GM20000 (cell line): ENCODE data around the gene RARG.

Experiments
- DNase-seq: peaks from one replicate; pipeline ENCODE4 v3.0.0; 2012; ENCODE audit warnings: low spot score
- TF ChIP-seq, protein P1 (sequence below): IDR thresholded peaks from 2 replicates; pipeline ENCODE4 v1.5.1; 2012; ENCODE audit warnings: mild to moderate bottlenecking, control low read depth; ENCODE audit errors: extremely low read depth, missing control alignments

The RARG gene

DNA sequence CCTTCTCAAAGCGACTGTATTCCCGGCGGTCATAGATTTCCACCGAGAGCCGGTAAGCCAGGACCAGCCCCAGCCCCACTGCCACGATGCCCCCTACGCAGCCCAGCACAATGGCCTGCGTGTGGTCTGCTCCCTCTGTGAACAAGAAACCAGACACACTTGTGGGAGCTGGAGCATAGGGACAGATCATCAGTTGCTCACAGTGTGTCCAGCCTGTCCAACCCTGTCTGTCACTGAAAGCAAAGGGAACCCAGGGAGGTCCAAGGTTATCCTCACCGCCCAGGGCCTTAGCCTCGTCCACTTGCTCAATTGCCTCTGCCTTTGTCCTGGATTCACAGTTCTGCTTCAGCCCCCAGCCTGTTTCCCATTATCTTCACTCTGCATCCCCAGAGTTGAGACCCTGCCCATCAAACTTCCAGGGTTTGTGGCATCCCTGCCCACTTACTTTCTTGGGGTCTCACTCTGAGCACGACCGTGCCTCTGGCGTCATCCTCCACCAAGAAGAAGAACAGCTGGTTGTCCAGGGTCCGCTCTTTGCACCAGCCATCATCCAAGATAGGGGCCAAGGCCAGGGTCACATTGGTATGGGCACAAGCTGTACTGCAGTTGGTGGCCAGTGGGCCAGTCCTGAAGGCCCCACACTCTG lies 40.0 kb downstream of the RARG start:
- TF ChIP-seq, protein P1, sequence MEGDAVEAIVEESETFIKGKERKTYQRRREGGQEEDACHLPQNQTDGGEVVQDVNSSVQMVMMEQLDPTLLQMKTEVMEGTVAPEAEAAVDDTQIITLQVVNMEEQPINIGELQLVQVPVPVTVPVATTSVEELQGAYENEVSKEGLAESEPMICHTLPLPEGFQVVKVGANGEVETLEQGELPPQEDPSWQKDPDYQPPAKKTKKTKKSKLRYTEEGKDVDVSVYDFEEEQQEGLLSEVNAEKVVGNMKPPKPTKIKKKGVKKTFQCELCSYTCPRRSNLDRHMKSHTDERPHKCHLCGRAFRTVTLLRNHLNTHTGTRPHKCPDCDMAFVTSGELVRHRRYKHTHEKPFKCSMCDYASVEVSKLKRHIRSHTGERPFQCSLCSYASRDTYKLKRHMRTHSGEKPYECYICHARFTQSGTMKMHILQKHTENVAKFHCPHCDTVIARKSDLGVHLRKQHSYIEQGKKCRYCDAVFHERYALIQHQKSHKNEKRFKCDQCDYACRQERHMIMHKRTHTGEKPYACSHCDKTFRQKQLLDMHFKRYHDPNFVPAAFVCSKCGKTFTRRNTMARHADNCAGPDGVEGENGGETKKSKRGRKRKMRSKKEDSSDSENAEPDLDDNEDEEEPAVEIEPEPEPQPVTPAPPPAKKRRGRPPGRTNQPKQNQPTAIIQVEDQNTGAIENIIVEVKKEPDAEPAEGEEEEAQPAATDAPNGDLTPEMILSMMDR = no peak
- DNase-seq = no peak

DNA sequence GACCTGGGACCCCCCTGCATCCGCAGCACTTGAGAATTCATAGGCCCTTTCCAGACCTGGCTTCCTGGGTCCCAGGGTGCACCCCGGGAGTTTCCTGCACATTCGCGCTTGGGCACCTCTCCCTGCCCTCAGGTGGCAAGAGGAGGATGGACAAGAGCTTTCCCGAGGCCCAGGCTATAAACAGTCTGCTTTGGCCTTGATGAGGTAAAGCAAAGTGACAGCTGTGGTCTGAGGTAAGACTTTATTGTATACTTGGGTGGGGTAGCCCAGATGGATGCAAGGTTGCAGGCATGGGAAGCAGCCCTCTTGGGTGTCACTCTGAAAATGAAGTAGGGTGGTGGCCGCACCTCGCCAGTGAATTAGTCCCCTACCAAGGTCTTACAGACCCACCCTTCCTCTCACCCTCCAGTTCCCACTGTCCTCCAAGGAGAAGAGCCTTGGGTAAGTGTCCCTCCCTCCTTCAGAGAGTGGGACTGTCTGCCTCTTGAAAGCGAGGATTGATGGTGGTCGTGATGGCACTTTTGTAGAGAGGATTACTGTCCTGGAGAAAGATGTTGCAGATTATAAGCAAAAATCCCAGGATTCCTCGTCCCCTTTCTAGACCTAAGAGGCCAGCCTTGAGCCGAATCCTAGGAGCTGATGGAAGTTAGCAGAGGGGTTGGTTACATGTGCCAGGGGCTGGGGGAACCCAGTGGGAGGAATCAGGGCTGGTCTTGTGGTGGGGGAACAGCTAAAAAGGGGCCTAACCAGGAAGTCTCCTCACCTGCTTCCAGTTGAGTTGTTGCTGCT lies 40.7 kb downstream of the RARG start:
- no peak for DNase-seq
- TF ChIP-seq, protein P1 = no peak

DNA sequence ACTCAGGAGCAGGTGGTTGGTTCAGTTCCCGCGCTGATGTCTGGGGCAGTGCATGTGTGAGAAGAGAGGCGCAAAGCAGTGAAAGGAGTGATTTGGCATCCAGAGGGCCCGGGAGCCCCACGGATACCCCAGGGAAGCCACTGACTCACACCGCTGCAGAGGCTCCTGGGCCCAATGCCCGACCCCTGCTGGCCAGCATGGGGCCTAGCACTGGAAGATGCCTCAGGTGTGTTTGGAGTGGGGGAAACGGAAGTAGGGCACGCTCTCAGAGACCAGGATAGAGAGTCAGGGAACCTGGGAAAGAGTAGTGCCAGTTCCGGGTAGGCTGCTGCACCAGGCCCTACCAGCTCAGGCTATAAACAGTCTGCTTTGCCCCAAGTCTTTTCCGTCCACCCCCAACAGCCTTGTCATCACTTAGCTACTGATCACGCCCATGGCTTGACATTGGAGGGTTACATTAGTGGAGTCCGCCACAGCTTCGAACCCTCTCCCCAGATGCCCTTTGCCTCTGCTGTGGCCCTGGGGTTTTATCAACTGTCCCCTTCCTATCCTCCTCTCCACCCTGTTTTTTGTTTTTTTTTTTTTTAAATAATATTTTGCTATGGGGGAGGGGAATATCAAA lies 41.8 kb downstream of the RARG start:
- TF ChIP-seq, protein P1 = peak; percentile 70
- DNase-seq = peak; percentile 68

DNA sequence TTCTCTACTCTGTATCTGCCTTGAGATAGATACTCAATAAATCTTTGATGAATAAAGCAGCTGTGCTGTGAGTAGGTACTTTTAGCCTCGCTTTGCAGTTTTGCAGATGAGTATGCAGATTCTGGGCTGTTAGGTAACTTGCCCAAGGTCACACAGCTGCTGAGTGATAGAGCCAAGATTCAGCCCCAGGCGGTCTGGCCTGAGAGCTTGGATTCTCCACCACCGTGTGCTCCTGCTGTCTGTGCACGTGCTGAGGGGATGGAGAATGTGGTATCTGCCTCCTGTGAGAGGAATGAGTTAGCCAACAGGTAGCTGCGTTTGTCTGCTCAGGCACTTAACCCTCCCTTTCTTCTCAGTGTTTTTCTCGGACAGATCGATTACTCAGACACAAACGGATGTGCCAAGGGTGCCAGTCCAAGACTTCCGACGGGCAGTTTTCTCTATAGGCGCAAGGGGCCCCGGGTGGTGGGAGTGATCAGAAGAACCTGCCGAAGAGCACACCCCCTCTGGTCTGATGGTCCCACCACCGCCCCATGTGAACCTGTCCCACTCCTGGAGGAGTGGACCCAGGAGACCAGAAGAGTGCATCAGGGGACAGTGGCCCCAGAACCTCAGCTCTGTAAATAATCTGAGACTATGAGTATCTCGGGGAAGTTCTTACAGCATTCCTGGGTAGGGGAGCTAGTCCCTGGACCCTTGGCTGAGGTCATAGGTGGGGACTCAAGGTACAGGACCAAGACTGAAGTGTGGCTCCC lies 44.7 kb downstream of the RARG start:
- TF ChIP-seq, protein P1 = no peak

DNA sequence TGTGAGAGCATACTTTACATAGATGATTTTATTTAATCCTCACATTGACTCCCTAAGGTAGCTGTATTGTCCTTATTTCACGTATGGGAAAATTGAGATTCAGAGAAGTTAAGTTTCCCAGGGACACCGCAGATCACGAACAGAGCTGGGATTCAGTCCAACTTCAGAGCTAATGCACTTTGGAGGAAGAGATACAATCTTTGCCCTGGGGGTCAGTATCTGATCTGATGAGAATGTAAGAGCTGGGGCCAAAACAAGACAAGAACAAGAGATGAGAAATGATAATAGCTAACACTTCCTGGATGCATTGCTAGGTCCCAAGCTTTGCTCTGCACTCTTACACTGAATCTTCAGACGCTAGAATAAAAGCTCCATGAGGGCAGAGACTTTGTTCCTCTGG lies 45.3 kb downstream of the RARG start:
- DNase-seq = no peak
- TF ChIP-seq, protein P1 = no peak

More for the DNA sequence above, 44.7 kb downstream of the RARG start:
- no peak for DNase-seq

DNA sequence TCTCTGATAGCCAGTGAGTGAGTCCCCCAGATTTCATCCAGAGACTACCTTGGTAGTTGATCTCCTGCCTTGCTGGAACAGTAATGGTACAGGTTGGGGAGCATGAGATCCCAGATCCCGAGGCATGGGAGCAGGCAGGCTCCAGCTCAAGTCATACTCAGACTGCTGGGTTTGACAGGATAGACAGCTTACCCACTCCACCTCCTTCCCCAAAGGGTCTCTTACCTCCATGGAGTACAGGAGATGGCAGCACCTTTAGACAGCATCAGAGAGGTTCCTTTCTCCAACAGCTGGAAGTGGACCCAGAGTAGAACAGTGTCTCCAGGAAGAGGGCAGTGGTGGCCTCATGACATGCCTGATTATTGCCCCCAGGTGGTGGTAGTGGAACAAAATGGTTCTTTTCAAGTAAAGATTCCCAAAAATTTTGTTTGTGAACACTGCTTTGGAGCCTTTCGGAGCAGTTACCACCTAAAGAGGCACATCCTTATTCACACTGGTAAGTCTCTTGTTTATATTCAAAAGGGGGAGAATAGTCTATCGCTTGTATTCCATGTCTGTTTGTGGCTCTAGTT lies 46.3 kb downstream of the RARG start:
- DNase-seq = no peak
- TF ChIP-seq, protein P1 = no peak
